IMR-90 (cell line): Measurements from ENCODE around the gene RHOF. TPM values are rescaled to one million over a fixed set of nuclear protein-coding genes. Genes with fewer than 3 reads are reported as not detected.

Experiments
- ATAC-seq: fragments of 200-7000 bp; cut with Tn5 transposase; 2 replicates; pipeline ENCODE4 v1.9.1; 2020; ENCODE audit warnings: low read depth, mild to moderate bottlenecking, moderate library complexity
- BruUV-seq: library from RNA; stranded (reverse); fragments of 400-500 nt; replicated peaks from 2 replicates; lab custom pipeline; 2021; lab: Mats Ljungman, UMichigan
- CTCF ChIA-PET: fragments of 300-600 bp; formaldehyde crosslinking; extraction: SDS; loops from one replicate; lab custom pipeline; 2021; ENCODE audit warnings: antibody characterized with exemption; lab: Yijun Ruan, JAX
- POLR2A ChIA-PET: fragments of 300-600 bp; sonication (Branson Sonifier 250); formaldehyde crosslinking; loops from one replicate; lab custom pipeline; 2022; ENCODE audit warnings: antibody characterized with exemption; ENCODE audit not compliant: unreplicated experiment; lab: Charles Lee
- DNase-seq: peaks from one replicate; pipeline ENCODE4 v3.0.0; 2013
- H2AFZ ChIP-seq: replicated peaks from 2 replicates; pipeline ENCODE3; 2013; ENCODE audit warnings: low read length, mild to moderate bottlenecking; ENCODE audit not compliant: poor library complexity
- H2AK5ac ChIP-seq: 2 replicates; pipeline ENCODE4 v1.6.1; 2013; ENCODE audit warnings: low read depth, low read length, inconsistent platforms
- H2AK9ac ChIP-seq: replicated peaks from 2 replicates; pipeline ENCODE3; 2013; ENCODE audit warnings: mild to moderate bottlenecking, low read depth, low read length, moderate library complexity; ENCODE audit not compliant: poor library complexity
- H2BK120ac ChIP-seq: 2 replicates; pipeline ENCODE4 v1.6.1; 2013; ENCODE audit warnings: low read depth, low read length, inconsistent platforms
- H2BK15ac ChIP-seq: 3 replicates; pipeline ENCODE4 v1.6.1; 2013; ENCODE audit warnings: low read depth, low read length, inconsistent platforms
- H2BK20ac ChIP-seq: 2 replicates; pipeline ENCODE4 v1.6.1; 2013; ENCODE audit warnings: low read depth, mild to moderate bottlenecking, inconsistent platforms, low read length, moderate library complexity
- H2BK5ac ChIP-seq: 2 replicates; pipeline ENCODE4 v1.6.1; 2013; ENCODE audit warnings: mild to moderate bottlenecking, low read depth, low read length, inconsistent platforms; ENCODE audit not compliant: poor library complexity, severe bottlenecking
- H3K14ac ChIP-seq: replicated peaks from 2 replicates; pipeline ENCODE4 v1.6.1; 2013; ENCODE audit warnings: low read depth, low read length, inconsistent platforms
- H3K18ac ChIP-seq: 2 replicates; pipeline ENCODE4 v1.6.1; 2013; ENCODE audit warnings: low read depth, low read length, control low read depth
- H3K23ac ChIP-seq: 2 replicates; pipeline ENCODE4 v1.6.1; 2013; ENCODE audit warnings: low read depth, low read length, inconsistent platforms
- H3K27ac ChIP-seq: 2 replicates; pipeline ENCODE4 v1.5.1; 2013; ENCODE audit warnings: mild to moderate bottlenecking, control low read depth, low read length; ENCODE audit not compliant: insufficient read depth
- H3K27me3 ChIP-seq: 2 replicates; pipeline ENCODE4 v1.6.1; 2013; ENCODE audit warnings: low read length; ENCODE audit not compliant: control insufficient read depth, insufficient read depth
- H3K36me3 ChIP-seq: 2 replicates; pipeline ENCODE4 v1.6.1; 2013; ENCODE audit warnings: low read length, mixed read lengths; ENCODE audit not compliant: control insufficient read depth, insufficient read depth
- H3K4ac ChIP-seq: 2 replicates; pipeline ENCODE4 v1.6.1; 2013; ENCODE audit warnings: low read depth, low read length, inconsistent platforms
- H3K4me1 ChIP-seq: 2 replicates; pipeline ENCODE4 v1.6.1; 2013; ENCODE audit warnings: low read length, mixed read lengths; ENCODE audit not compliant: control insufficient read depth, insufficient read depth
- H3K4me2 ChIP-seq: 2 replicates; pipeline ENCODE4 v1.6.1; 2013; ENCODE audit warnings: low read depth, mild to moderate bottlenecking, control low read depth, low read length, moderate library complexity
- H3K4me3 ChIP-seq: 2 replicates; pipeline ENCODE4 v1.5.1; 2013; ENCODE audit warnings: low read depth, mild to moderate bottlenecking, control low read depth, low read length, moderate library complexity; ENCODE audit not compliant: insufficient read depth
- H3K56ac ChIP-seq: 2 replicates; pipeline ENCODE4 v1.6.1; 2013; ENCODE audit warnings: low read length, inconsistent platforms; ENCODE audit not compliant: insufficient read depth; ENCODE audit errors: extremely low read depth
- H3K79me1 ChIP-seq, 2 experiments: 2 replicates each; pipeline ENCODE4 v1.6.1; 2013; ENCODE audit warnings: low read length in 2 of 2, inconsistent platforms in 1 of 2, low read depth in 1 of 2
- H3K9ac ChIP-seq: 2 replicates; pipeline ENCODE4 v1.6.1; 2013; ENCODE audit warnings: low read depth, low read length, control low read depth
- H3K9me1 ChIP-seq: 2 replicates; pipeline ENCODE4 v1.6.1; 2013; ENCODE audit warnings: low read length, inconsistent platforms; ENCODE audit not compliant: insufficient read depth
- H3K9me3 ChIP-seq: 2 replicates; pipeline ENCODE4 v1.6.1; 2013; ENCODE audit warnings: low read length; ENCODE audit not compliant: control insufficient read depth, insufficient read depth
- H4K20me1 ChIP-seq: 2 replicates; pipeline ENCODE4 v1.6.1; 2013; ENCODE audit warnings: low read length, inconsistent platforms; ENCODE audit not compliant: insufficient read depth
- H4K5ac ChIP-seq: 2 replicates; pipeline ENCODE4 v1.6.1; 2013; ENCODE audit warnings: mild to moderate bottlenecking, low read depth, low read length, control low read depth
- H4K8ac ChIP-seq, 2 experiments: 2 replicates each; pipeline ENCODE4 v1.6.1; 2013; ENCODE audit warnings: low read depth in 2 of 2, low read length in 2 of 2, control low read depth in 1 of 2, inconsistent platforms in 1 of 2
- H4K91ac ChIP-seq: 2 replicates; pipeline ENCODE4 v1.6.1; 2013; ENCODE audit warnings: low read depth, low read length, inconsistent platforms; ENCODE audit not compliant: insufficient read depth
- WGBS, 2 experiments: methylation state at CpG; one replicate each; pipeline versions ENCODE4 v1.1.5 to v1.1.7; 2013; ENCODE audit warnings: missing lambda C conversion rate in 2 of 2; ENCODE audit not compliant: insufficient read length in 1 of 2; ENCODE audit errors: extremely low coverage in 2 of 2; 5-methylcytosine and 5-hydroxymethylcytosine counted together
- dilution Hi-C: fragments of 300-500 bp; cut with HindIII; formaldehyde crosslinking; loops from one replicate; pipeline ENCODE4 v1.14.3; 2018; ENCODE audit warnings: low sequenced_read_pairs; ENCODE audit not compliant: unreplicated experiment
- in situ Hi-C: fragments of 300-500 bp; cut with MboI; formaldehyde crosslinking; loops from 3 replicates; pipeline ENCODE4 v1.14.3; 2019; ENCODE audit warnings: low sequenced_read_pairs, inconsistent platforms, mixed read lengths
- intact Hi-C: fragments of 100-400 bp; cut with micrococcal nuclease; formaldehyde crosslinking; loops from 2 replicates; pipeline ENCODE4 v1.10.0; 2022
- polyA plus RNA-seq, 3 experiments: library from polyadenylated mRNA; depleted of rRNA; stranded (reverse); fragments of >200 nt; gene quantifications; 2 replicates each; pipeline ENCODE4 v1.2.3, GENCODE V29; 2012; ENCODE audit warnings: low replicate concordance in 1 of 3
- total RNA-seq: library from RNA; depleted of rRNA; stranded (reverse); fragments of >200 nt; gene quantifications from 2 replicates; pipeline ENCODE4 v1.2.3, GENCODE V29; 2012
- TF ChIP-seq, protein P1 (sequence below): conservative IDR thresholded peaks from 2 replicates; pipeline ENCODE4 v1.5.1; 2012; ENCODE audit warnings: mild to moderate bottlenecking, low read depth, low read length, improper control_type of control experiment

The RHOF gene
- total and polyA plus RNA-seq, 2 of the 4 experiments (the other 2 are of a cell fraction), result 3.0 to 5.1 TPM

DNA sequence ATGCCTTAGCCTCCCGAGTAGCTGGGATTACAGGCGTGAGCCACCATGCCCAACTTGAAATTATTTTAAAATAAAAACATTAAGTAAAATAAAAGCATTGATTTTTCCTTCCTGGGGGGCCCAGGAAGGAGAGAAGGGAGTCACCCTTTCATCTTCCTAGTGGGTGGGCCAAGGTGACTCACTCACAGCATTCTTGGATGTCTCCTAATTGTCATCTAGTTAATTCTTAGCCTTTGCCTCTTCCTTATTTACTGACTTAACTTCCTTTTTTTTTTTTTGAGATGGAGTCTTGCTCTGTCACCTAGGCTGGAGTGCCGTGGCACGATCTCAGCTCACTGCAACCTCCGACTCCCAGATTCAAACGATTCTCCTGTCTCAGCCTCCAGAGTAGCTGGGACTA is 51.7 kb downstream of the RHOF start:
- H3K4me3 ChIP-seq, result no peak overlapping the region
- H3K4ac ChIP-seq, result no peak overlapping the region
- no peak overlapping the region for H3K23ac ChIP-seq
- no peaks in the 10 kb centered on the region for H3K9me3 ChIP-seq
- H3K79me1 ChIP-seq, result peaks cover 18 to 45% of the 10 kb centered on the region in 2 experiments
- DNase-seq, result no peak
- H2AK9ac ChIP-seq, result no peak overlapping the region
- BruUV-seq, result no TSS peak
- H3K56ac ChIP-seq, result no peak overlapping the region
- ATAC-seq, result no peak
- H2AFZ ChIP-seq, result no peak overlapping the region
- H3K27me3 ChIP-seq, result no peaks in the 10 kb centered on the region
- no peaks in the 10 kb centered on the region for H3K9me1 ChIP-seq
- CTCF ChIA-PET, result no interaction called here
- no peak overlapping the region for H3K9ac ChIP-seq
- dilution Hi-C loops (no loop called here), in situ Hi-C loops (no loop called here), intact Hi-C loops (no loop called here)
- no peak overlapping the region for H2BK5ac ChIP-seq
- no peak overlapping the region for H4K5ac ChIP-seq
- H2BK20ac ChIP-seq, result no peak overlapping the region
- no peak overlapping the region for H2AK5ac ChIP-seq
- H3K4me1 ChIP-seq, result peaks cover 4% of the 10 kb centered on the region; the same call in 1 of the 2 replicates
- no peak overlapping the region for H2BK120ac ChIP-seq
- TF ChIP-seq, protein P1, sequence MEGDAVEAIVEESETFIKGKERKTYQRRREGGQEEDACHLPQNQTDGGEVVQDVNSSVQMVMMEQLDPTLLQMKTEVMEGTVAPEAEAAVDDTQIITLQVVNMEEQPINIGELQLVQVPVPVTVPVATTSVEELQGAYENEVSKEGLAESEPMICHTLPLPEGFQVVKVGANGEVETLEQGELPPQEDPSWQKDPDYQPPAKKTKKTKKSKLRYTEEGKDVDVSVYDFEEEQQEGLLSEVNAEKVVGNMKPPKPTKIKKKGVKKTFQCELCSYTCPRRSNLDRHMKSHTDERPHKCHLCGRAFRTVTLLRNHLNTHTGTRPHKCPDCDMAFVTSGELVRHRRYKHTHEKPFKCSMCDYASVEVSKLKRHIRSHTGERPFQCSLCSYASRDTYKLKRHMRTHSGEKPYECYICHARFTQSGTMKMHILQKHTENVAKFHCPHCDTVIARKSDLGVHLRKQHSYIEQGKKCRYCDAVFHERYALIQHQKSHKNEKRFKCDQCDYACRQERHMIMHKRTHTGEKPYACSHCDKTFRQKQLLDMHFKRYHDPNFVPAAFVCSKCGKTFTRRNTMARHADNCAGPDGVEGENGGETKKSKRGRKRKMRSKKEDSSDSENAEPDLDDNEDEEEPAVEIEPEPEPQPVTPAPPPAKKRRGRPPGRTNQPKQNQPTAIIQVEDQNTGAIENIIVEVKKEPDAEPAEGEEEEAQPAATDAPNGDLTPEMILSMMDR, result no peak
- no peak overlapping the region for H3K18ac ChIP-seq
- H3K4me2 ChIP-seq, result no peak overlapping the region
- H4K20me1 ChIP-seq, result no peaks in the 10 kb centered on the region
- no peak overlapping the region for H2BK15ac ChIP-seq
- H3K14ac ChIP-seq, result no peak overlapping the region
- no peak overlapping the region for H3K27ac ChIP-seq
- no CpG with 5 or more reads among the region's 6 CpGs for WGBS, 2 experiments
- no peak overlapping the region for H4K91ac ChIP-seq
- POLR2A ChIA-PET, result no interaction called here
- peaks cover 13% of the 10 kb centered on the region for H3K36me3 ChIP-seq
- no peak overlapping the region for H4K8ac ChIP-seq
